Measurements from ENCODE around the gene ABCC4. TPM values are rescaled to one million over a fixed set of nuclear protein-coding genes. Genes with fewer than 3 reads are reported as not detected.
"Not testable (repeated sequence)": the region's sequence is repeated elsewhere in the genome, so short reads cannot be mapped to it uniquely, and the experiment has no call there.

The ABCC4 gene
- total and polyA plus RNA-seq, 10 donors: 1.4 to 21.0 (median 13.3) TPM

DNA sequence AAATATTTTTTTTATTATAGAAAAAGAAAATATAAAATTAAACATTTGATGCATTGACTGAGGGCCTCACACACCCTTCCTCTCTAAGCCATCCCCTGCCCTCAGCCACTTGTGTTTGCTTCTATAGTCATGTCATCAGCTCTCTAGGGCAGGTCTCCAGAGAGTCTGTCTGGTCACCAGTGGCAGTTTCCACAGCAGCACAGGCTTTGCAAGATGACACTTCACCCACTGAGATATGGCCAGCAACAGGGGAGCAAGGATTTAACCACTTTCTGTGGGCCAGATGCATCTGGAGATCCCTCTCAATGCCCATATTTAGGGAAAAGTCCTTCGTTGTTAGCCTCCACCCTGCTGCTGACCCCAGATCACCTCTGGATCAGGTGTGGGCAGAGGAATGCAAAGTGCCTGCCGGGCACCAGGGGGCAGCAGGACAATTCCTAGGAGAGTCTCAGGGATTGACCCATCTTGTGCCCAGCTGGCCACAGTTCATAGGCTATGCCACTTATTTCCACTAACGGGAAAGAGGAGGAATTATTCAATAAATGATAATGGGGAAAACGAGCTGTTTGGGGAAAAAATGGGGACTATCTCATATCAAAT is 4.8 kb downstream of the ABCC4 start:
- Histone ChIP-seq H3K36me3 (no peaks in the 10 kb centered on the region), H3K27me3 (replicated peaks in 1 of 7) (peaks cover 0 to 6% (median 0%) of the 10 kb centered on the region in 7 donors), H3K4me3 (no peak overlapping the region), H3K27ac (no peak overlapping the region), H3K9me3 (no peaks in the 10 kb centered on the region), H3K4me1 (peaks cover 0 to 42% (median 14%) of the 10 kb centered on the region in 6 donors)
- intact Hi-C loops (cut with DNase I; ENCODE audit: low total_unique reads): loop anchor here (10.0 kb wide), 2 partner anchors 88 to 102 kb away; no protein-coding TSS in a partner anchor
- 43 to 67% (median 55%) methylated on average over 4 of the region's 4 CpGs for WGBS, 5 donors
- DNase-seq: no peak
- TF ChIP-seq POLR2AphosphoS5 (IDR thresholded peaks at IDR 0.05): no peak
- TF ChIP-seq, protein P1, sequence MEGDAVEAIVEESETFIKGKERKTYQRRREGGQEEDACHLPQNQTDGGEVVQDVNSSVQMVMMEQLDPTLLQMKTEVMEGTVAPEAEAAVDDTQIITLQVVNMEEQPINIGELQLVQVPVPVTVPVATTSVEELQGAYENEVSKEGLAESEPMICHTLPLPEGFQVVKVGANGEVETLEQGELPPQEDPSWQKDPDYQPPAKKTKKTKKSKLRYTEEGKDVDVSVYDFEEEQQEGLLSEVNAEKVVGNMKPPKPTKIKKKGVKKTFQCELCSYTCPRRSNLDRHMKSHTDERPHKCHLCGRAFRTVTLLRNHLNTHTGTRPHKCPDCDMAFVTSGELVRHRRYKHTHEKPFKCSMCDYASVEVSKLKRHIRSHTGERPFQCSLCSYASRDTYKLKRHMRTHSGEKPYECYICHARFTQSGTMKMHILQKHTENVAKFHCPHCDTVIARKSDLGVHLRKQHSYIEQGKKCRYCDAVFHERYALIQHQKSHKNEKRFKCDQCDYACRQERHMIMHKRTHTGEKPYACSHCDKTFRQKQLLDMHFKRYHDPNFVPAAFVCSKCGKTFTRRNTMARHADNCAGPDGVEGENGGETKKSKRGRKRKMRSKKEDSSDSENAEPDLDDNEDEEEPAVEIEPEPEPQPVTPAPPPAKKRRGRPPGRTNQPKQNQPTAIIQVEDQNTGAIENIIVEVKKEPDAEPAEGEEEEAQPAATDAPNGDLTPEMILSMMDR (IDR thresholded peaks at IDR 0.05 in 8 of 11, conservative IDR thresholded peaks at IDR 0.05 in 3 of 11): peak; percentile 20 to 74 (median 60)

DNA sequence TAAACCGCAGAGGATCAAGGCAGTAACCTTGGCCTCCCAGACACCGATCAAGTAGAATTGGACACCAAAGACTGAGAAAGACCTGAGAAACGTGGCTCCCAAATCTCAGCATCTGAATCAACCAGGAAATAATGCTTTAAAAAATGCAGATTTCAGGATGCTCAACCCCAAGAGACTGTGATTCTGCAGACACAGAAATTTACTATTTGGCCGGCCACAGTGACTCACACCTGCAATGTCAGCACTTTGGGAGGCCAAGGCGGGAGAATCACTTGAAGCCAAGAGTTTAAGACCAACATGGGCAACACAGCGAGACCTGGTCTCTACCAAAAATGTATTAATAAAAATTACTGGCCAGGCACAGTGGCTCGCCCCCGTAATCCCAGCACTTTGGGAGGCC is 6.2 kb downstream of the ABCC4 start:
- WGBS, 5 donors: 82 to 91% (median 90%) methylated on average over 8 of the region's 8 CpGs
- no peaks in the 10 kb centered on the region for H3K27me3 ChIP-seq (replicated peaks in 1 of 7)
- intact Hi-C loops (cut with DNase I; ENCODE audit: low total_unique reads): loop anchor here (10.0 kb wide), 2 partner anchors 90 to 100 kb away; no protein-coding TSS in a partner anchor
- peaks cover 0 to 31% (median 11%) of the 10 kb centered on the region in 6 donors for H3K4me1 ChIP-seq
- TF ChIP-seq, protein P1 (IDR thresholded peaks at IDR 0.05 in 8 of 11, conservative IDR thresholded peaks at IDR 0.05 in 3 of 11): no peak
- TF ChIP-seq POLR2A (IDR thresholded peaks at IDR 0.05): no peak
- TF ChIP-seq POLR2AphosphoS5 (IDR thresholded peaks at IDR 0.05): no peak
- no peaks in the 10 kb centered on the region for H3K9me3 ChIP-seq
- no peak overlapping the region for H3K27ac ChIP-seq
- DNase-seq: no peak
- no peaks in the 10 kb centered on the region for H3K36me3 ChIP-seq
- H3K4me3 ChIP-seq: no peak overlapping the region

DNA sequence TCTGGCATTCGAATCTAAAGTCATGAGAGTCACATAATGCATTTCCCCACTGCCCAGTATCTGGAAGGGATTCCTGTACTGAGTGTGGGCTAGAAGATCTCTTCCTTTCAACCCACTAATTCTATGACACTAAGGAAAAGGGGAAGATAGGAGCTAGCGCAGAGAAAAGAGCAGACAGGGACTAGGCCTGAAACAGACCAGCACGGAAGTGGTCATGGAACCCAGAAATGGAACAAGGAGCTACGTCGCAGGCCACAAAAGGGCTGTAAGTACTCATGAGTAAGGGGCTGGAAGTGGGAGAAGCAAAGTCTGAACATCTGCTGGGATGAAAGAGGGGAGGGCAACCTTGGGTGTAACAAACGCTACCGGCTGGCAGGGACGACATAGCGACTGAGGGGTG is 8.6 kb downstream of the ABCC4 start:
- H3K27ac ChIP-seq: no peak overlapping the region
- TF ChIP-seq, protein P1 (IDR thresholded peaks at IDR 0.05 in 8 of 11, conservative IDR thresholded peaks at IDR 0.05 in 3 of 11): no peak
- TF ChIP-seq POLR2AphosphoS5 (IDR thresholded peaks at IDR 0.05) (no peak), POLR2A (IDR thresholded peaks at IDR 0.05) (no peak)
- WGBS, 5 donors: 90 to 97% (median 96%) methylated on average over 9 of the region's 9 CpGs
- H3K27me3 ChIP-seq (replicated peaks in 1 of 7): no peaks in the 10 kb centered on the region
- no peaks in the 10 kb centered on the region for H3K9me3 ChIP-seq
- no peak for DNase-seq
- H3K4me3 ChIP-seq: no peak overlapping the region
- peaks cover 0 to 9% (median 3%) of the 10 kb centered on the region in 6 donors for H3K4me1 ChIP-seq
- intact Hi-C loops (cut with DNase I; ENCODE audit: low total_unique reads): loop anchor here (10.0 kb wide), 2 partner anchors 92 to 98 kb away; no protein-coding TSS in a partner anchor
- H3K36me3 ChIP-seq: no peaks in the 10 kb centered on the region

DNA sequence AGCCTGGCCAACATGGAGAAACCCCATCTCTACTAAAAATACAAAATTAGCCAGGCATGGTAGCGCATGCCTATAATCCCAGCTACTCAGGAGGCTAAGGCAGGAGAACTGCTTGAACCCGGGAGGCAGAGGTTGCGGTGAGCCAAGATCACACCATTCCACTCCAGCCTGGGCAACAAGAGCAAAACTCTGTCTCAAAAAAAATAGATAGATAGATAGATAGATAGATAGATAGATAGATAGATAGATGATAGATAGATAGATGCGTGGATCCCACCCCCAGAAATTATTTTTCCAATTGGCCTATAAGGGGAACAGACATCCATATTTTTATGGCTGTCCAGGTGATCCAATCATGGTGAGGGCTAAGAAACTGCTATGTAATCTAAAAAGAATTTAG is 11.3 kb downstream of the ABCC4 start:
- H3K4me1 ChIP-seq: peaks cover 0 to 15% (median 9%) of the 10 kb centered on the region in 6 donors
- WGBS, 5 donors: 93 to 99% (median 96%) methylated on average over 4 of the region's 4 CpGs
- H3K27me3 ChIP-seq (replicated peaks in 1 of 7); H3K4me3 ChIP-seq; H3K36me3 ChIP-seq; H3K27ac ChIP-seq; DNase-seq; H3K9me3 ChIP-seq: not testable (repeated sequence)
- intact Hi-C loops (cut with DNase I; ENCODE audit: low total_unique reads): loop anchor here (10.0 kb wide), 2 partner anchors 95 kb away; no protein-coding TSS in a partner anchor

Measured in spleen (tissue), 11 donors.